ENCODE measurements around the gene POLR2E.

GRCh38 chr19:1041835-1042685, 53.1 kb downstream of the POLR2E start:
- TF ChIP-seq POLR2AphosphoS5 (IDR thresholded peaks at IDR 0.05; ENCODE audit: low read depth, low read length) (no peak), FOXP2 (optimal IDR thresholded peaks at IDR 0.05; ENCODE audit: borderline replicate concordance, extremely low read depth, extremely low read length, insufficient read depth) (no peak)
